ENCODE measurements around the gene SHISA5.

SHISA5 gene

DNA sequence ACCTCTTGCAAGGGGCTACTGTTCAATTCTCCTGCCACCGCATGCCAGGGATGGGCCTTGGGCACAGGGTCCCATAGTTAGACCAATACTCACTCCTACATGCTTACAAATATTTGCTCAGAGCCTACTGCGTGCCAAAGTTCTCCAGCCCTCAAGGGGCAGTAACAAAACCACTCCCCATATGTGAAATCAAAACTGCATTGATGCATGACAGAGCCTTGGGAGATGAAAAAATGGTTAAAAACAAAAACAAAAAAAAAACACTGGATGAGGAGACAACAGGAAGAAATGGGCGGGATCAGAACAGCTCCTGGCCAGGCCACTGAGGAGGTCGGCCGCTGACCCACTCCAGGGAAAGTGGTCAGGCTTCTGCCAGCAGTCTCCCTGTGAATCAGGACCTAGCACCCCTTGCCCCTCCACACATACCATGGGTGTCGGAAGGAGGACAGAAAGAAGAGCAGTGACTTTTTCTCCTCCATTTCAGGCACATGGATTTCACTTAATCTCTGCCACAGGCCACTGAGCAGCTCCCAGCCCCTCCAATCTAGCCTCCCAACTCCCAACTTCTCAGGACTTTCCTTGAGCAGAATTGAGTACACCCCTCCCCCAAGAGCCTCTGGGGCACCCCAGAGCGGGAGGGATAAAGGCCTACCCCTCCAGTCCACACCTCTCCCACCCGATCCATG, 76.9 kb downstream of the SHISA5 start:
- TF ChIP-seq, protein P1, sequence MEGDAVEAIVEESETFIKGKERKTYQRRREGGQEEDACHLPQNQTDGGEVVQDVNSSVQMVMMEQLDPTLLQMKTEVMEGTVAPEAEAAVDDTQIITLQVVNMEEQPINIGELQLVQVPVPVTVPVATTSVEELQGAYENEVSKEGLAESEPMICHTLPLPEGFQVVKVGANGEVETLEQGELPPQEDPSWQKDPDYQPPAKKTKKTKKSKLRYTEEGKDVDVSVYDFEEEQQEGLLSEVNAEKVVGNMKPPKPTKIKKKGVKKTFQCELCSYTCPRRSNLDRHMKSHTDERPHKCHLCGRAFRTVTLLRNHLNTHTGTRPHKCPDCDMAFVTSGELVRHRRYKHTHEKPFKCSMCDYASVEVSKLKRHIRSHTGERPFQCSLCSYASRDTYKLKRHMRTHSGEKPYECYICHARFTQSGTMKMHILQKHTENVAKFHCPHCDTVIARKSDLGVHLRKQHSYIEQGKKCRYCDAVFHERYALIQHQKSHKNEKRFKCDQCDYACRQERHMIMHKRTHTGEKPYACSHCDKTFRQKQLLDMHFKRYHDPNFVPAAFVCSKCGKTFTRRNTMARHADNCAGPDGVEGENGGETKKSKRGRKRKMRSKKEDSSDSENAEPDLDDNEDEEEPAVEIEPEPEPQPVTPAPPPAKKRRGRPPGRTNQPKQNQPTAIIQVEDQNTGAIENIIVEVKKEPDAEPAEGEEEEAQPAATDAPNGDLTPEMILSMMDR (IDR thresholded peaks at IDR 0.05; ENCODE audit: extremely low read depth, missing control alignments) = no peak

DNA sequence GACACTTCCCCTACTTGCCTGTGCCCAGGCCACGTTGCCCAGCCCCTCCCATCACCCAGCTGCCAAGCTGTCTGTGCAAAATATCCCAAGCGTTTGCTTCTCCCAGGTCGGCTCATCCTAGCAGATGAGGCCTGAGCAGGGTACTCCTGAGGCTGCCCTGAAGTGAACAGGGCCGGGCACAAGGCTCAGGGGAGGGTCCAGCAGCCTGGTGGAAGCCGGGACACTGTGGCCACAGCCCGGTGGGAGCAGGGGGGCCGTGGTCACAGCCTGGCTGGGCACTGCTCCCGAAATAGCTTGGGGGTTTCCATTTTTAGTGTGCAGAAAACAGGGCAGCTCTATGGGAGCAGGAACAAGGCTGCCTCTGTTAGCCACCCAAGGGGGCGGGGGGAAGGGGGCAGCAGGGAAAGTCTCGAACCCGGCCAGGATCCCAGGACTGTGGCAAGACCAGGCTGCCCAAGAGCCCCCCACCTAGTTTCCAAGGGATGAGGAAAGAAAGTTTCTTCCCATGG, 77.5 kb downstream of the SHISA5 start:
- DNase-seq (ENCODE audit: low spot score) = peak; percentile 20
- TF ChIP-seq, protein P1 (IDR thresholded peaks at IDR 0.05; ENCODE audit: extremely low read depth, missing control alignments) = no peak

More for the DNA sequence above, 76.9 kb downstream of the SHISA5 start:
- DNase-seq (ENCODE audit: low spot score) = peak; percentile 41

DNA sequence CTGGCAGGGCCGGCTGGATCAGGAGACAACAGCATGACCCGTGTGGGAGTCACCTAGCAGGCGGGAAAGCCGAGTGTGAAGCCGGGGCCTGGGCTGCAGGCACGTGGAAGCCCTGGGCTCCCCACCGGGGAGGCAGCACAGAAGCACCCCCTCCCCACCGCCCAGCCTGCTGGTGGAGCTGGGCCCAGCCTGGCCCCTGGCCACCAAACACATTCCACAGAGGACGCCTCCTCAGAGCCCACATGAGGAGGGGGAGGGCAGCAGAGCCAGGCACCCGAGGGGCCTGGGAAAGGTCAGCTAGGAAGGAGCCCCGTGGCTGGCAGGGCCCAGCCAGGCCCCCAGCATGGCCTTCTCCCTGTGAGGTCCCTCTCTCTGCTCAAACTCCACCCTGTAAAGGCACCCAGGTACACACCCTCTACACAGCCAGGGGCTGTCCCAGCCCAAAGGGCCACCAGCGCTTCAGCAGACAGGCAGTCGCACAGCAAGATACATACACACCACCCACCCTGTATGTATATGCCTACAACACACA, 78.6 kb downstream of the SHISA5 start:
- DNase-seq (ENCODE audit: low spot score) = no peak
- TF ChIP-seq, protein P1 (IDR thresholded peaks at IDR 0.05; ENCODE audit: extremely low read depth, missing control alignments) = no peak

DNA sequence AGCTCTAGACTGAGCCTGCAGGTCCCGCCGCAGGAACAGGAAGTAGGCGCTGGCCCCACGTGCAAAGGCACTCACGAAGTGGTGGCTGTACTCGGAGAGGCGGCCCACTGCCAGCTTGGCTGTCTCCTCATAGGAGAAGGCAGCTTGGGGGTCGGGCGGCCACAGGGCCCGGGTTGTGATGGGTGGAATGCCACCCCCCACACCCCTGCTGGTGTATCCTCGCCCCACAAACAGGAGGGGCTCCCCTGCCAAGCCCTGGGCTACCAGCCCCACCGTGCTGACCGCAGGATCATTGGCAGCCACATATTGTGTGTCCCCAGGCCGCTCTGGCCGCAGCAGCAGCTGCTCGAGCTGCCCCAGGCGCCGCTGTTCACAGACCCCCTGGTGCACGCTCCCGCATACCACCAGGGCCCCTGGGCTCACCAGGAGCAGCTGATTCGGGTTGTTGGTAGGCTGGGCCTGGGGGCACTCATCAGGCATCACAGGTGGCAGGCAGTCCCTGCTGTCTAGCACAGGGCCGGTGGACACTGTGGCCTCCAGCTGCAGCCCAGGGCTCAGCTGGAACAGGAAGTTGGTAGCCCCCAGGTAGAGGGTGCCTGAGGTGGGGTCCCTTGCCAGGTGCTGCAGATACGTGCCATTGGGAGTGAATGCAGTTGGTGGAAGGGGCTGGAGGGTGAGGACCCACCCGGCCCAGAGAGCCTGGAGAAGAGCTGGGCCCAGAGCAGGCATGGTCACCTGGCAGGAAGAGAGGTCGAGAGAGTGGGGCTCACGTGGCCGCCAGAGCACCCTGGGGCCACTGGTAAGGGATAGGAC, 79.9 kb downstream of the SHISA5 start:
- no peak for DNase-seq (ENCODE audit: low spot score)
- TF ChIP-seq, protein P1 (IDR thresholded peaks at IDR 0.05; ENCODE audit: extremely low read depth, missing control alignments) = no peak

DNA sequence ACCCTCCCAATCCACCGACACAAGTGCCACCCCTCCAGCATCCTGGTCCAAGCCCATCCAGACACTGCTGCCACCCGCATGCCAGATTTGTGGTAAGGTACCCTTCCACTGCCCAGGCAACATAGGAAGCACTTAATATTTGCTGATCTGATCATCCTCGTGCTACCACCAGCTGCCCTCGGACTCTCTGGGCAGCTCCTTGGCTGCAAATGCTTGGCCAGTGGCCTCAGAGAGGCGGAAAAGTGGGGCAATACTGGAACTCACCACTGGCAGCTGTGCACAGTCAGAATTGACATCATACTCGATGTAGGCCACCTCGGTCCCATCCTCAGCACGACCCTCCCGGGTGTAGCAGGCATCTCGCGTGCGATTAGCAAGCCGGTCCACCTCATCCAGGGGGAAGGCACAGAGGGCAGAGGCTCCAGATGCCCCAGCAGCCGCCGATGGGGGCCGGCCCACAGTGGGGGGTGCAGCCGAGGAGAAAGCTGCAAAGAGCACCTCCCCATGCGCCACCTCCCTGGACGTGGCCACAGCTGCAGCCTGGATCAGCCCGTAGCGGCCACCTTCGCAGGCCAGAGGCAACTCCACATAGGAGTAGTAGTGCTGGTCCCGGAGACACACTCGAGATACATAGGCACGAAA, 80.6 kb downstream of the SHISA5 start:
- TF ChIP-seq, protein P1 (IDR thresholded peaks at IDR 0.05; ENCODE audit: extremely low read depth, missing control alignments) = no peak
- no peak for DNase-seq (ENCODE audit: low spot score)

DNA sequence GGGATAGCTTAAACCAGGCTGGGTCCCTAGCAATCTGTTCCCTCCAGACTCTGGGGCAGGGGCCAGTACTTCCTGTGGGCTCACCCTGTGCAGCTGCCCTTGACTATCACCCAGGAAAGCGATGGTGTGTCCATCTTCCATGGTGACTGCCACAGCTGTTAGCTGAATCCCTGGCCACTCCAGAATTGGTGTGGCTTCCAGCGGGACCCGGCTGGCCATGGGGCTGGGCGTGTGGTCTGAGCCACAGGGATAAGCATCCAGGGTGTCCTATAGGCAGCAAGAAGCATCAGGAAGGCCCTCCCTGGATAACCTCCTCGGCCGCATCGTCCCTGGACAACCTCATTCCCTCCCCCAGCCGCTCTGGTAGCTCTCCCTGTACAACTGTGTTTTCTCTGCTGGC, 81.3 kb downstream of the SHISA5 start:
- TF ChIP-seq, protein P1 (IDR thresholded peaks at IDR 0.05; ENCODE audit: extremely low read depth, missing control alignments) = no peak
- DNase-seq (ENCODE audit: low spot score) = no peak
